HG02973 (cell line): Measurements from ENCODE around the gene SPATA46.
"Not testable (repeated sequence)": the region's sequence is repeated elsewhere in the genome, so short reads cannot be mapped to it uniquely, and the experiment has no call there.

Experiments used
- ATAC-seq: cut with Tn5 transposase; IDR thresholded peaks from one replicate; pipeline ENCODE4 v1.9.1; 2021; ENCODE audit warnings: moderate library complexity; ENCODE audit not compliant: unreplicated experiment

The SPATA46 gene

GRCh38 chr1:162376691-162377090, at the start of gene SPATA46:
Gene SPATA46 (minus strand): TSS chr1:162376854. CDS start chr1:162376790, 64 bp downstream.
- ATAC-seq, result no peak

DNA sequence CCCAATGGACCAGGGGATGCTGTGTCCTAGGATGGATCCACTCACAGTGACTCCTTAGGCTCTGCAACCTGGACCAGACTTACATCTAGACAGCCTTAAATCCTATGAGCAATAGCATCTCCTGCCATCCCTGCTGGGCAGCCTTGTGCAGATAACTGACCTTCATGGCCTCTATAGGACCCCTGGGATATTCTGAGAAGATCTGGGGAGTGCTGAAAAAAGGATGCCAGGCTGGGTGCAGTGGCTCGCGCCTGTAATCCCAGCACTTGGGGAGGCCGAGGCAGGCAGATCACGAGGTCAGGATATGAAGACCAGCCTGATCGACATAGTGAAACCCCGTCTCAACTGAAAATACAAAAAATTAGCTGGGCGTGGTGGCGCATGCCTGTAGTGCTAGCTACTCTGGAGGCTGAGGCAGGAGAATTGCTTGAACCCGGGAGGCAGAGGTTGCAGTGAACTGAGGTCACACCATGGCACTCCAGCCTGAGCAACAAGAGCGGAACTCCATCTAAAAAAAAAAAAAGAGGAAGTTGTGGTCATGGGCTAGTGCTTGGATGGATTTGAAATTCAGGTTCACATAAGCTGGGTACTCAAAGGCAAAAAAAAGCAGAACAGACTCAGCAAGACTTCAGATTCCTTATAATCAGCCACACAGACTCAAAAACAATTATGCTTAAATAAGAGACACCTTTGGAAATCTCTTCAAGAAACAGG, 46.2 kb upstream of the SPATA46 start:
- ATAC-seq, result no peak

DNA sequence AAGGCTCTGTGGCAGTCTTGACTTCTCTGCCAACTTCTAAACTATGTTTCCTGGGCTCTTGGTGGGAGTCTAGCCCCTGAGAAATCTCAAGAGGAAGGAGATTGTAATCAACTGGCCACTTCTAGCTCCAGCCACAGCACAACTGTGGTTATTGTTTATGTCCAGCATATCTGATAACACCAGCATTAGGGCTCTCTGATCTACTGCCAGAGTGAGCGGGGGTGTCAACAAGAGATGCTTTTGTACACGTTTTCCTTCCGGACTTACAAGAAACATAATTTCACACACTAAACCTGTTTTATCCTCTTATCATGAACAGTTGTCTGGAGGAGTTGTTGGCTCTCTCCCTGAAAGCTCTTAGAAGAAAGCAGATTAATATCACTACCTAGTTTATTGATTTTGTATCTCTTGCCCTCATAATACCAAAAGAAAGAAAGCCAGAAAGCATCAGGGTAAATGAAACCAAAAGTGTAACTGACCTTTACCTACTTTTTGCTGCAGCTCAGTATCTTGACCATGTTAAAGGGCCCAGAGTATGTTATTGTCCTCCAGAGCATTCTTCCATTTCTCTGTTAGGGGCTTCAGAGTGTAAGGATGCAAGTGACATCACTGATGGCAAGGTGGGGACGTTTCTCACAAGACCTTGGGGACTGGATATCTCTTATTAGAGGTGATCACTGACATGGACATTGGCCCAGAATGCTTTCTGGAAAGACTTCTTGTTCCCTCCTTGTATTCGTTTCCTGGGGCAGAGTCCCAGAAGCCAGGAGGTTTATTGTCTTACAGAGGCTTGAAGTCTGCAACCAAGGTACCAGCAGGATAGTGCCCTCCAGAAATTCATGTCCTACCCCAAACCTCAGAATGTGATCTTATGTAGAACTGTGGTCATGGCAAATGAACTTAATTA, 44.9 kb upstream of the SPATA46 start:
- ATAC-seq, result no peak

DNA sequence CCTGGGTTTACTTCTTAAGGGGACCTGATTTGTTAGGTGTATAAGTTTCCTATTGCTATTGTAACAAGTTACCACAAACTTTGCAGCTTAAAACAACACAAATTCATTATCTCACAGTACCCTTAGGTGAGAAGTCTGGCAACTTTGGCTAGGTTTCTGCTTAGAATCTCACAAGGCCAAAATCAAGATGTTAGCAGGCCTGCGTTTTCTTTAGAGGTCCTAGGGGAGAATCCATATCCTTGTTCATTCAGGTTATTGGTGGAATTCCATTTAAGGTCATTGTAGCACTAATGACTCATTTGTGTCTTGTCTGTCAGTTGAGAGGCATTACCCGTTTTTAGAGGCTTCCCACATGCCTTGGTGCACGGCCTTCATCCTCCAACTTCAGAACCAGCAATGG, 43.5 kb upstream of the SPATA46 start:
- ATAC-seq, result no peak

DNA sequence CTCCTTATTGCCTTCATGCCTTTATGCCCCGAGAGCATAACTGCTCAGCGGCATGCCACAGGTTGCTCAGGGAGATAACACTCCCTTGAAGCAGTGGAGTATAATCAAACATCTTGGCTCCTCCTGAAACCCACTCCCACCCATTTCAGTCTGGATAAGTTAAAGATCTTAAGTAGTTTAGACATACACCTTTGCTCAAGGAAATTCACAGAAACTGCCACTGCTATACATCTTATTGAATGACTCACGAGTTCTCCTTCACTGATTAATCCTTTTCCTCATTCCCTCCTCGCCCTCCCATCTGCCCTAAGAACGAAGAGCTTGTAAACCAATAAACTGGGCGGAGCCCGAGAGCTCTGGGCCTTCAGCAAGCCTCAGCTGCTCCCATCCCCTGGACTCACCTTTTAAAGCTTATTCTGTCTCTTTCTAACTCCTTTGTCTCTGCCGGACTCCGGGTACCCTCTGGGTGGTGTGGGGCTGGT, 42.8 kb upstream of the SPATA46 start:
- ATAC-seq, result not testable (repeated sequence)

DNA sequence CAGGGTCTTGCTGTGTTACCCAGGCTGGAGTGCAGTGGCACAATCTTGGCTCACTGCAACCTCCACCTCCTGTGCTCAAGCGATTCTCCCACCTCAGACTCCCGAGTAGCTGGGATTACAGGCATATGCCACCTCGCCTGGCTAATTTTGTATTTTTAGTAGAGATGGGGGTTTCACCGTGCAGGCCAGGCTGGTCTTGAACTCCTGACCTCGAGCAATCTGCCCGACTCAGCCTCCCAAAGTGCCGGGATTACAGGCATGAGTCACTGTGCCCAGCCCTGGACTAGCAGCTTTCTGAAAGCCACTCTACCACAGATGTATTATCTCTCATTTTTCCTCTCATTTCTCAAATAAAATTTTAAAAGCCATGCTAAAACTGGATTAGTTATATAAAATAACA, 41.9 kb upstream of the SPATA46 start:
- not testable (repeated sequence) for ATAC-seq

DNA sequence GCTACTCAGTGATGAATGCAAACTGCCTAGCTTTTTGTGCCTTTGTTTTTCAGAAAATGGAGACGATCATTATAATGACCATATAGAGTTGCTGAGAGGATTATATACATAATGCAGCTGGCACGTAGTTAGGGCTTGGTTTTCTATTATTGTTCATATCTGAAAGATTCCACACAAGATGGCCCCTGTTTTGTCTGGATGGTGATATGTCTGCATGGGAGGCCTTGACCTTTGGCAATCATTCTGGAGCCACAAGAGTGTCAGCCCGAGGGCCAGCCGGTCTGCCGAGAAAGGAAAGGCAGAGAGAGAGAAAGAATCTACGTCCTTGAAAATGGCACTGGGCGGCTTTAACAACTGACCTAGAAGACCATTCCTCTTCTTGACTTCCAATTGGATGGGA, 41.0 kb upstream of the SPATA46 start:
- ATAC-seq, result no peak

- no peak for ATAC-seq
These were observed 40.3 kb upstream of the SPATA46 start for GRCh38 chr1:162416909-162417308.

GRCh38 chr1:162416215-162416614, 39.6 kb upstream of the SPATA46 start:
- no peak for ATAC-seq

DNA sequence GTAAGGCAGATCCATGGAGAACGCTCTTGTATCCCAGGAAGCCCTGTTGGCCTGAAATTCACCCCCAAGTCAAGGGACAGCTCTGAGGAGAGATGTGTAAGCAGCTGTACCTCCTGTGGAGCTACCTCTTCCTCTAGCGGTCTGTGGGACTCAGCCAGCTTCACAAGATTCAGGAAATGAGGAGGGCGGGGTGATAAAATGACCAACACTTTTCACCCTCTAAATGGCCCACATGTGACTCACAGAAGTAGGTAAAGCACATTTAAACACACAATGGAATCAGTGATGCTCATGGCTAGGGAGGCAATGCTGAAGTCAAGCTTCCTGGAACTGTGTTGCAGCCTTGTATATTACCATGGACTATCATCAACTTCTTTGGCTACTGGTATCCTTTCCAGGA, 35.3 kb upstream of the SPATA46 start, which contains the start of gene SH2D1B:
SH2D1B (minus strand) TSS at position 135 of the 400 bp plus-strand sequence; CDS start at position 15, 120 bp downstream.
- no peak for ATAC-seq

DNA sequence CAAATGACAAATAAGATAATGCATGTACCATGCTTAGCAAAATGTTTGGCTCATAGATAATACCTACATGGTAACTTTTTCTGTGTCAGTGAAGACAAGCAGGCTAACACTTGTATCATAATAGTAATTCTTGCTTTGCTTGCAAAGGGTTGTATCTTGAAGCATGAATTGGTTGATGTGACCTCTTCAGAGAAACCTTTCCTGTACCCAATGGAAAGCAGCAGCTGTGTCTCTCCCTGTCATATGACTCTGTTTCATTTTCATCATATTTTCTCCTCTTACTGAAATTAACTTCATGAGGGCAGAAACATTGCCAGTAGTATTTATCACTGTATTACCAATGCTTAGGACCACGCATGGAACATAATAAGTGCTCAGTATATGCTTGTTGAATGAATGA, 30.9 kb upstream of the SPATA46 start:
- no peak for ATAC-seq

GRCh38 chr1:162406811-162407210, 30.2 kb upstream of the SPATA46 start:
- no peak for ATAC-seq

DNA sequence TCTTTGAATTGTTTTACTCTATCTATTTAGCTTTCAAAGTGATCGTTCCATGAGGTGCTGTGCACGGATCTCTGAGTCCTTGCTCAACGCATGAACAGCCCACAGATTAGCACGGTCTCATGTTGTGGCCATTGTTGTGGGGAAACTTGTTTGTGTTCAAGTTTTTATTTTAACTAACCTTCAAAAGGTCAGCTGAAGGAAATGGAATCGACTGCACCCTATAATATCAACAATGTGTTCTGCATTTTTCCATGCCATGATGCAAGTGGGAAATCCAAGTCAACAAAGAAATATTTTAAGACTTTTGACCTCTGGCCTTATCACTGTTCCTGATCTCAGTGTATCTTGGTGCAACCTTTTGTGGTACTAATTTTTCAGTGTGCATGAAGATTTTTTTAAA, 29.1 kb upstream of the SPATA46 start:
- ATAC-seq, result no peak

- ATAC-seq, result no peak
These were observed 28.0 kb upstream of the SPATA46 start for GRCh38 chr1:162404550-162405160.

DNA sequence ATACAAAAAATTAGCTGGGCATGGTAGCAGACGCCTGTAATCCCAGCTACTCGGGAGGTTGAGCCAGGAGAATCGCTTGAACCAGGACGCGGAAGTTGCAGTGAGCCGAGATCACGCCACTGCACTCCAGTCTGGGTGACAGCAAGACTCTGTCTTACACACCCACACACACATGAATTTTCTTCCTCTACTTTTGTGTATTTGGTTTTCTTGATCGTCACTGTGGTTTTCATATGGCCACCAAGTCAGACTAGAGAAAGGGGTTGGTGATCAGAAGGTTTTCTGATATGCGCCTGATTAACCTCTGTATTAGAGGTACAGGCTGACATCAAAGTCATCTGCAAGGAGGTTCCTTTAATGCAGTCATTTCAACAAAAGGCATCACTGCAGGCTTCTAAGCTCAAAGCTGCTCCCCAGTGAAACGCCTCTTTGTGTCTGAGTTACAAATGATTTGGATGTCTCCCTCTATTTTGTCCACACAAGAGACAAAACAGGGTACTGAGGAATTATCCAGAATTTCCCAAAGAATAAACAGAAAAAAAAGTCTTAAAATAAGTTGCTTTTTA, 24.2 kb upstream of the SPATA46 start:
- ATAC-seq, result no peak

DNA sequence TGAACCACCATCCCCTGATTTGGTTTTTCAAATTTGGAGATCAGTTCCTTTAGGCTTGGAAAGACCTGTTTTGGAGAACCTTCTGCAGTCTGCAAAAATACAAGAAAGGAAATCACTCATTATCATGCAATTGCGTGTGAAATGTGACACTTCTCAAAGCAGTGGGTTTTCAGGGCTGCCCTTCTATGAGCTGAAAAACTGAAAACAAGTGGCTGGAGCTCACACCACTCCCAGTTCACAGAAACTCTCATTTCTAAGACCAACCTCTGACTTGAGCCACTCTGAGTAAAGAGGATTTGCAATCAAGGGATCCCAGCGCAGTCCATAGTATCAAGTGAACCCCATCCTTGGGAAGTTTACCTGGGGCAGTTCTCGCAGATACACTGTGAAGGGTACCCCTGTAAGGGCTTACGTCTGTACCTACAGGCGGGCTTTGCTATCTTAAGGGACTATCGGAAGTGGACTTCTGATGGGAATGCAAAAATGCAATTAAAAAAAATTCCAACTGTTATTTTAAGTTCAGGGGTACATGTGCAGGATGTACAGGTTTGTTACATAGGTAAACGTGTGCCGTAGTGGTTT, 22.4 kb upstream of the SPATA46 start:
- no peak for ATAC-seq

GRCh38 chr1:162397943-162398560, 21.4 kb upstream of the SPATA46 start:
- no peak for ATAC-seq

DNA sequence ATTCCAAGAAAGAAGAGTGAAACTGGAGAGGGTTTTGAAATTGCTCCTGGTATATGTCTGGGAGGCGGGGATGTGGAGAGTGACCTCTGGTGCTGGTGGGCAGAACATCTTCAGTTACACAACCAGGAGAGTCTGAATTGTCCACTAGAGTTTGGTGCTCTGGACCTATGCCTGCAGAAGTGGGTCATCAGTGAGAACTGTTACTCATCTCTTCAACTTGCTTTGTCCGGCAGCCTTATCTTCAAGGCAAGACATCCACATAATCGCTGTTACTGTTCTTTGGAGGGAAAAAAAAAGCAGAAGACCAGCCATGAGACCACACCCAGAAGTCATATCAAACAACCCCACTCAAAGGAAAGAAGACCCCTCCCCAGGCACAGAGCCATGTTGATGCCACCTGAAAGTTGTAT, 20.4 kb upstream of the SPATA46 start:
- no peak for ATAC-seq

DNA sequence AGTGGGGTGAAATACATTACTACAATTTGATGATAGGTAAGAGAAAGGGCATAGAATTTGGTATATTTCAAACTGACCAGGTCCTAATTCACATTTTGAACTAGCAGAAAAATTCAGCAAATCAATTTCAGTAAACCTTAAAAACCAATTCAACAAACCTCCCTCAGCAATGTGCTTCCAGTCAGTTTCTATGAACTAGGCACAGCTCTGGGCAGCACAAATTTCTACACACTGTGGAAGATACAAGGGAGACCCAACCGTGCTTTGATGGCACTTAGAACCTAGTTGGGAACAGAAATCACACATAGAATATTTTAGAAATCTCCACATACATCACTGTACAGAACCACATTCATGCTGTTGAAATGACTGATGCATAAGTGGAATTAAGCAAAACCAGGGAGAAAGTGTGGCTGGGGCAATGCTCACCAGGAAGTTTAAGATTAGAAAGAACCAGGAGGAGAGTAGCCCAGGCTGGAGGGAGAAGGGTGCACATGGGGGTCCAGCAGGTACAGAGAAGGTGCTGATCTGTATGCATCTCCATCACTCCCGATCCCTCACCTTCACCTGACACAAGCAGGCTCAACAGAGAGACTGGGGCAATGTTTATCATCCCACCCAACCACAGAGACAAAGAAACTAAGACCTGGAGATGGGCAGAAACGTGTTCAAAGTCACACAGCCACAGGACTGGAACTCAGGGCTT, 19.7 kb upstream of the SPATA46 start:
- no peak for ATAC-seq
